SK-N-MC (cell line): ENCODE results near the gene LYPD3.

Experiments
- EZH2 ChIP-seq: fragments of 200-600 bp; sonication (generic); IDR thresholded peaks from one replicate; pipeline ENCODE4 v1.6.1; 2017; ENCODE audit warnings: antibody characterized with exemption
- FOXP2 ChIP-seq: optimal IDR thresholded peaks from 2 replicates; pipeline ENCODE3; 2011; ENCODE audit warnings: mild to moderate bottlenecking, moderate library complexity; ENCODE audit not compliant: insufficient read depth; ENCODE audit errors: extremely low read length, control extremely low read depth
- POLR2AphosphoS5 ChIP-seq: IDR thresholded peaks from 2 replicates; pipeline ENCODE4 v1.6.1; 2012; ENCODE audit warnings: mild to moderate bottlenecking, low read depth, low read length, borderline replicate concordance

DNA sequence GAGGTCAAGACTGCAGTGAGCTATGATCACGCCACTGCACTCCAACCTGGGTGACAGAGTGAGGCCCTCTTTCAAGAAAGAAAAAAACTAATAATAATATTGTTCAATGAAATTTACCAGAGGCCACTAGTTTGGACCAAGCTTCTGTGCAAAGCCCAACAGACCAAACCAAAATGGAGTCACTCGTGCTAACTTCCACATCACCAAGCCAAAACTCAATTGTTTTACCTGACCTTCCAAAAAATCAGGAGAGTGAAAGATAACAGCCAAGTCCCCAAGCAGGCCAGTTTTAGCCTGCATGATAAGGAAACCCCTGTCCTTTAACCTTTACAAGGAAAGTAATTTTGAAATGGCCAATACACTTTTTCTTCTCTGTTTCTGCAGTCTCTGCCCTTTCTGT is 20.0 kb downstream of the LYPD3 start:
- TF ChIP-seq EZH2 (no peak), POLR2AphosphoS5 (no peak), FOXP2 (no peak)
